GM12878 (cell line): ENCODE measurements around the gene SMURF1. TPM values are rescaled to one million over a fixed set of nuclear protein-coding genes. Genes with fewer than 3 reads are reported as not detected.

Source experiments
- ATAC-seq: fragments of 200-7000 bp; cut with Tn5 transposase; 3 replicates; pipeline ENCODE4 v1.9.1; 2020; ENCODE audit warnings: mild to moderate bottlenecking, moderate library complexity
- BruUV-seq: library from RNA; stranded (reverse); fragments of 400-500 nt; replicated peaks from 2 replicates; lab custom pipeline; 2021; lab: Mats Ljungman, UMichigan
- CTCF ChIA-PET: fragments of 300-600 bp; sonication (Branson Sonifier 250); formaldehyde crosslinking; extraction: SDS; loops from one replicate; lab custom pipeline; 2021; ENCODE audit warnings: inconsistent platforms; lab: Yijun Ruan, JAX
- POLR2A ChIA-PET: fragments of 350-600 bp; formaldehyde crosslinking; extraction: SDS; loops from one replicate; lab custom pipeline; 2021; ENCODE audit warnings: inconsistent platforms; lab: Charles Lee
- RAD21 ChIA-PET: fragments of 300-600 bp; sonication (Branson Sonifier 250); formaldehyde crosslinking; loops from one replicate; lab custom pipeline; 2023; ENCODE audit warnings: antibody characterized with exemption; ENCODE audit not compliant: unreplicated experiment; lab: Charles Lee
- SMC1A ChIA-PET: fragments of 300-600 bp; sonication (Branson Sonifier 250); formaldehyde crosslinking; loops from one replicate; lab custom pipeline; 2023; ENCODE audit not compliant: unreplicated experiment, uncharacterized antibody; lab: Charles Lee
- DNase-seq: peaks from one replicate; pipeline ENCODE4 v3.0.0-alpha.2; 2011; ENCODE audit warnings: low read depth, low spot score
- FAIRE-seq: peaks from 3 replicates; lab custom pipeline; 2011; peaks lifted over from hg19 to GRCh38; lab: Jason Lieb, UNC
- H2AFZ ChIP-seq: 2 replicates; pipeline ENCODE4 v1.6.0; 2011; ENCODE audit warnings: low read depth, low read length, control low read depth; ENCODE audit not compliant: control insufficient read depth
- H3K27ac ChIP-seq: 2 replicates; pipeline ENCODE4 v1.5.1; 2011; ENCODE audit warnings: control low read depth; ENCODE audit not compliant: control insufficient read depth, insufficient read depth
- H3K27me3 ChIP-seq, 2 experiments: replicated peaks in 1 of 2; 2 replicates each; pipeline versions ENCODE4 v1.6.0 to v1.6.1; 2011; ENCODE audit warnings: low read length in 1 of 2; ENCODE audit not compliant: control insufficient read depth in 2 of 2, insufficient read depth in 2 of 2
- H3K36me3 ChIP-seq, 2 experiments: 2 replicates each; pipeline ENCODE4 v1.5.1; 2011; ENCODE audit warnings: low read length in 1 of 2; ENCODE audit not compliant: control insufficient read depth in 2 of 2, insufficient read depth in 2 of 2
- H3K4me1 ChIP-seq: 2 replicates; pipeline ENCODE4 v1.6.1; 2011; ENCODE audit warnings: mild to moderate bottlenecking, low read length, moderate library complexity, mixed read lengths; ENCODE audit not compliant: control insufficient read depth, insufficient read depth
- H3K4me2 ChIP-seq: 2 replicates; pipeline ENCODE4 v1.6.0; 2011; ENCODE audit warnings: control low read depth; ENCODE audit not compliant: control insufficient read depth, insufficient read depth
- H3K4me3 ChIP-seq: fragments of 200-600 bp; sonication (generic); 2 replicates; pipeline ENCODE4 v1.5.1; 2016
- H3K79me2 ChIP-seq: 2 replicates; pipeline ENCODE4 v1.6.0; 2011; ENCODE audit warnings: low read length; ENCODE audit not compliant: control insufficient read depth, insufficient read depth
- H3K9ac ChIP-seq: 2 replicates; pipeline ENCODE4 v1.8.0; 2011; ENCODE audit warnings: low read length, control low read depth, mixed read lengths; ENCODE audit not compliant: control insufficient read depth, insufficient read depth
- H3K9me3 ChIP-seq: replicated peaks from 3 replicates; pipeline ENCODE4 v1.5.1; 2011; ENCODE audit warnings: mild to moderate bottlenecking, low read length; ENCODE audit not compliant: control insufficient read depth, insufficient read depth
- H4K20me1 ChIP-seq: 2 replicates; pipeline ENCODE4 v1.6.0; 2011; ENCODE audit not compliant: control insufficient read depth, insufficient read depth
- BACH1 ChIP-seq: fragments of 450-650 bp; IDR thresholded peaks from 2 replicates; pipeline ENCODE4 v1.6.1; 2017; ENCODE audit warnings: mild to moderate bottlenecking, borderline replicate concordance
- CHD1 ChIP-seq: IDR thresholded peaks from 2 replicates; pipeline ENCODE4 v1.6.1; 2012; ENCODE audit warnings: low read depth, low read length, improper control_type of control experiment
- CREM ChIP-seq: IDR thresholded peaks from 2 replicates; pipeline ENCODE4 v1.6.1; 2014; ENCODE audit warnings: antibody characterized with exemption, low read depth
- IRF4 ChIP-seq: IDR thresholded peaks from 2 replicates; pipeline ENCODE4 v1.6.1; 2011; ENCODE audit warnings: low read depth, low read length
- MEF2A ChIP-seq: IDR thresholded peaks from 2 replicates; pipeline ENCODE4 v1.6.1; 2011; ENCODE audit warnings: low read depth, mild to moderate bottlenecking, low read length, moderate library complexity; ENCODE audit not compliant: insufficient read depth
- MTA2 ChIP-seq: fragments of 450-650 bp; IDR thresholded peaks from 2 replicates; pipeline ENCODE4 v1.6.1; 2016; ENCODE audit warnings: low read depth, mild to moderate bottlenecking, moderate library complexity
- PAX8 ChIP-seq: fragments of 450-650 bp; IDR thresholded peaks from 2 replicates; pipeline ENCODE4 v1.6.1; 2017; ENCODE audit warnings: mild to moderate bottlenecking, moderate library complexity
- RUNX3 ChIP-seq: IDR thresholded peaks from 2 replicates; pipeline ENCODE4 v1.6.1; 2012; ENCODE audit warnings: low read length, inconsistent platforms
- SIX5 ChIP-seq: IDR thresholded peaks from 2 replicates; pipeline ENCODE4 v1.6.1; 2011; ENCODE audit warnings: mild to moderate bottlenecking, low read depth, low read length, moderate library complexity; ENCODE audit not compliant: severe bottlenecking
- SUPT20H ChIP-seq: IDR thresholded peaks from 2 replicates; pipeline ENCODE4 v1.6.1; 2011; ENCODE audit warnings: low read depth, mild to moderate bottlenecking, low read length, moderate library complexity, borderline replicate concordance; ENCODE audit not compliant: control insufficient read depth
- TAF1 ChIP-seq: IDR thresholded peaks from 2 replicates; pipeline ENCODE4 v1.6.1; 2011; ENCODE audit warnings: mild to moderate bottlenecking, low read depth, low read length, borderline replicate concordance
- TCF3 ChIP-seq: IDR thresholded peaks from 2 replicates; pipeline ENCODE4 v1.6.1; 2012; ENCODE audit warnings: low read depth, mild to moderate bottlenecking, low read length, borderline replicate concordance; ENCODE audit not compliant: insufficient read depth
- ZNF207 ChIP-seq: fragments of 450-650 bp; IDR thresholded peaks from 2 replicates; pipeline ENCODE4 v1.6.1; 2014; ENCODE audit warnings: antibody characterized with exemption, mild to moderate bottlenecking, borderline replicate concordance
- WGBS: methylation state at CpG from one replicate; pipeline ENCODE4 v1.1.6; 2016; ENCODE audit warnings: low lambda C conversion rate; ENCODE audit not compliant: insufficient replicate concordance, insufficient coverage; ENCODE audit errors: missing lambda C conversion rate; 5-methylcytosine and 5-hydroxymethylcytosine counted together
- in situ Hi-C: fragments of 300-500 bp; cut with MboI; formaldehyde crosslinking; loops from 9 replicates; pipeline ENCODE4 v1.14.3; 2018; ENCODE audit warnings: mixed read lengths
- intact Hi-C: fragments of 100-400 bp; cut with micrococcal nuclease; formaldehyde crosslinking; loops from one replicate; pipeline ENCODE4 v1.14.2; 2022; ENCODE audit not compliant: unreplicated experiment
- polyA plus RNA-seq, 11 experiments: library from polyadenylated mRNA; depleted of rRNA in 4 of 11; unstranded in 6 of 11; stranded (reverse) in 5 of 11; fragments of >200 nt; fragmentation: Nextera tagmentation in 4 of 11; fragmentation: Illumina TruSeq in 1 of 11; extraction: Ambion mirVana in 4 of 11; extraction: Trizol in 1 of 11; gene quantifications; 1 replicate in 1 of 11; 2 replicates in 10 of 11; pipeline versions ENCODE4 v1.2.1 to v1.2.3, GENCODE V29; 2011 to 2016; ENCODE audit warnings: inconsistent platforms in 2 of 11, missing spikeins in 2 of 11, low read depth in 1 of 11
- total RNA-seq, 4 experiments: library from RNA; depleted of rRNA in 3 of 4; stranded (reverse); fragments of >200 nt in 3 of 4; fragmentation: Illumina TruSeq in 1 of 4; extraction: Trizol in 1 of 4; gene quantifications; 2 replicates each; pipeline versions ENCODE4 v1.2.1 to v1.2.3, GENCODE V29; 2013 to 2021
- TF ChIP-seq, protein P1 (sequence below): IDR thresholded peaks from 2 replicates; pipeline ENCODE4 v1.6.1; 2011; ENCODE audit warnings: borderline replicate concordance, low read depth, mild to moderate bottlenecking, moderate library complexity, low read length; ENCODE audit not compliant: insufficient read depth, poor library complexity, severe bottlenecking
- TF ChIP-seq, protein P2 (sequence below): fragments of 150-350 bp; IDR thresholded peaks from 2 replicates; pipeline ENCODE4 v1.6.1; 2016; ENCODE audit warnings: low read depth, low read length

Gene SMURF1
- total and polyA plus RNA-seq, 10 of the 15 experiments (the other 5 are each of a cell fraction or from before 2014, with no cell fraction given): 0.76 to 14.0 (median 7.9) TPM

DNA sequence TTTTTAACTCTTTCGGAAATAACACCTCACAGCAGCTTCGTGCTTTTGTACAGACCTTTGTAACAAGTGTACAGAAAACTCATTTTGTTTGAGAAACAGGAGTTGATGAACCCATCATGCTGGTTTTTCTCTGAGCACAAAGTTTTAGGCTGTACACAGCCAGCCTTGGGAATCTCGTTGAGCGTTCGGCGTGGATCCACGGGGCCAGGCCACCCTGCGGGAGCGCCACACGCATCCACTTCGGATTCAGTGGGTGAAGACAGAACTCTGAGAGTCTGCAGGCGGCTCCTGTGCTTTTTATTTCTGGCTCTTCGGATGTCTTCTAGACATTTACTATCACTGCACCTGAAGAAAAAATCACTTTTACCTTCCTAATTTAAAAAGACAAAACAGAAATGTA lies 131.2 kb downstream of the SMURF1 start:
- no TSS peak for BruUV-seq
- no peak for FAIRE-seq
- no peak overlapping the region for H3K9ac ChIP-seq
- ChIA-PET CTCF (interaction anchor here (0.7 kb wide), 1 partner anchor 26 kb away, joined by 3 read pairs; no protein-coding TSS in a partner anchor), RAD21 (no interaction called here), SMC1A (no interaction called here), POLR2A (no interaction called here)
- no peak overlapping the region for H3K4me2 ChIP-seq
- in situ Hi-C loops: no loop called here
- TF ChIP-seq ZNF207 (no peak), BACH1 (no peak), RUNX3 (no peak), CHD1 (no peak), TAF1 (no peak), SIX5 (no peak), SUPT20H (no peak), MTA2 (no peak), IRF4 (no peak), TCF3 (no peak), CREM (no peak), MEF2A (no peak), PAX8 (no peak)
- TF ChIP-seq, protein P1, sequence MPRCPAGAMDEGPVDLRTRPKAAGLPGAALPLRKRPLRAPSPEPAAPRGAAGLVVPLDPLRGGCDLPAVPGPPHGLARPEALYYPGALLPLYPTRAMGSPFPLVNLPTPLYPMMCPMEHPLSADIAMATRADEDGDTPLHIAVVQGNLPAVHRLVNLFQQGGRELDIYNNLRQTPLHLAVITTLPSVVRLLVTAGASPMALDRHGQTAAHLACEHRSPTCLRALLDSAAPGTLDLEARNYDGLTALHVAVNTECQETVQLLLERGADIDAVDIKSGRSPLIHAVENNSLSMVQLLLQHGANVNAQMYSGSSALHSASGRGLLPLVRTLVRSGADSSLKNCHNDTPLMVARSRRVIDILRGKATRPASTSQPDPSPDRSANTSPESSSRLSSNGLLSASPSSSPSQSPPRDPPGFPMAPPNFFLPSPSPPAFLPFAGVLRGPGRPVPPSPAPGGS: no peak
- TF ChIP-seq, protein P2, sequence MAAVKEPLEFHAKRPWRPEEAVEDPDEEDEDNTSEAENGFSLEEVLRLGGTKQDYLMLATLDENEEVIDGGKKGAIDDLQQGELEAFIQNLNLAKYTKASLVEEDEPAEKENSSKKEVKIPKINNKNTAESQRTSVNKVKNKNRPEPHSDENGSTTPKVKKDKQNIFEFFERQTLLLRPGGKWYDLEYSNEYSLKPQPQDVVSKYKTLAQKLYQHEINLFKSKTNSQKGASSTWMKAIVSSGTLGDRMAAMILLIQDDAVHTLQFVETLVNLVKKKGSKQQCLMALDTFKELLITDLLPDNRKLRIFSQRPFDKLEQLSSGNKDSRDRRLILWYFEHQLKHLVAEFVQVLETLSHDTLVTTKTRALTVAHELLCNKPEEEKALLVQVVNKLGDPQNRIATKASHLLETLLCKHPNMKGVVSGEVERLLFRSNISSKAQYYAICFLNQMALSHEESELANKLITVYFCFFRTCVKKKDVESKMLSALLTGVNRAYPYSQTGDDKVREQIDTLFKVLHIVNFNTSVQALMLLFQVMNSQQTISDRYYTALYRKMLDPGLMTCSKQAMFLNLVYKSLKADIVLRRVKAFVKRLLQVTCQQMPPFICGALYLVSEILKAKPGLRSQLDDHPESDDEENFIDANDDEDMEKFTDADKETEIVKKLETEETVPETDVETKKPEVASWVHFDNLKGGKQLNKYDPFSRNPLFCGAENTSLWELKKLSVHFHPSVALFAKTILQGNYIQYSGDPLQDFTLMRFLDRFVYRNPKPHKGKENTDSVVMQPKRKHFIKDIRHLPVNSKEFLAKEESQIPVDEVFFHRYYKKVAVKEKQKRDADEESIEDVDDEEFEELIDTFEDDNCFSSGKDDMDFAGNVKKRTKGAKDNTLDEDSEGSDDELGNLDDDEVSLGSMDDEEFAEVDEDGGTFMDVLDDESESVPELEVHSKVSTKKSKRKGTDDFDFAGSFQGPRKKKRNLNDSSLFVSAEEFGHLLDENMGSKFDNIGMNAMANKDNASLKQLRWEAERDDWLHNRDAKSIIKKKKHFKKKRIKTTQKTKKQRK: no peak
- WGBS: 100% methylated on average over 13 of the region's 13 CpGs
- H4K20me1 ChIP-seq: no peaks in the 10 kb centered on the region
- DNase-seq: no peak
- H3K9me3 ChIP-seq: no peaks in the 10 kb centered on the region; the same call in 2 of the 3 replicates
- no peaks in the 10 kb centered on the region for H3K79me2 ChIP-seq
- H3K27ac ChIP-seq: no peak overlapping the region
- intact Hi-C loops: no loop called here
- H3K4me3 ChIP-seq: no peak overlapping the region
- H3K4me1 ChIP-seq: no peaks in the 10 kb centered on the region
- H2AFZ ChIP-seq: no peak overlapping the region
- peaks cover 36 to 52% of the 10 kb centered on the region in 2 experiments for H3K36me3 ChIP-seq
- H3K27me3 ChIP-seq: no peaks in the 10 kb centered on the region
- no peak for ATAC-seq
